ENCODE data around the gene ADIRF. TPM values are rescaled to one million over a fixed set of nuclear protein-coding genes. Genes with fewer than 3 reads are reported as not detected.
"Not testable (repeated sequence)": the region's sequence is repeated elsewhere in the genome, so short reads cannot be mapped to it uniquely, and the experiment has no call there.

Gene ADIRF
- total RNA-seq, 1 donor from 2014 or later: 36.5 TPM

DNA sequence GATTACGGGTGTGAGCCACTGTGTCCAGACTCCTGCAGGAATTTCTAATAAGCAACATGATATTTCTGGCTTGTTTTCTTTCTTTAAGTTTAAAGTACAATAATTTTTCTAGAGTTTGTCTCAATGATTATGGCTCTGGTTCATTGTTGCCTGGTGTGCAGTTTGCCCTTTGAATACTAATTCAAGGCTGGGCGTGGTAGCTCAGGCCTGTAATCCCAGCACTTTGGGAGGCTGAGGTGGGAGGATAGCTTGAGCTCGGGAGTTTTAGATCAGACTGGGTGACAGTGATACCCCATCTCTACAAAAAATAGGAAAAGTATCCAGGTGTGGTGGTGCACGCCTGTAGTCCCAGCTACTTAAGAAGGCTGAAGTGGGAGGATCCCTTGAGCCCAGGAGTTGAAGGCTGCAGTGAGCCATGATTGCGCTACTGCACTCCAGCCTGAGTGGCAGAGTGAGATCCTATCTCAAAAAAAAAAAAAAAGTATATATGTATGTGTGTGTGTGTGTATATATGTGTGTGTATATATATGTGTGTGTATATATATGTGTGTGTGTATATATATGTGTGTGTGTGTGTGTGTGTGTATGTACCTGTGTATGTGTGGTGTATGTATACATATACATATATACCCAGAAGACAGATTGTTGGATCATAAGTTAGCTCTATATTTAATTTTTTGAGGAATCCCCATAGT, 8.2 kb downstream of the ADIRF start:
- DNase-seq (ENCODE audit: low read depth, low spot score): no peak

DNA sequence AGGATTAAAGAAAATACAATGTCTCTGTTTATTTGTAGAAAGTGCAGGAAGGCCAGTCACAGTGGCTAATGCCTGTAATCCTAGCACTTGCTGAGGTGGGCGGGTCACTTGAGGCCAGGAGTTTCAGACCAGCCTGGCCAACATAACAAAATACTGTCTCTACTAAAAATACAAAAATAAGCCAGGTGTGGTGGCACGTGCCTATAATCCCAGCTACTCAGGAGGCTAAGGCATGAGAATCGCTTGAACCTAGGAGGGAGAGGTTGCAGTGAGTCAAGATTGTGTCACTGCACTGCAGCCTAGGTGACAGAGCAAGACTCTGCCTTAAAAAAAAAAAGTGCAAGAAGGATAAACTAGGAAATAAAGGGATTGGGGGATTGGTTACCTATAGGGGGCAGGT, 10.2 kb downstream of the ADIRF start:
- DNase-seq (ENCODE audit: low read depth, low spot score): not testable (repeated sequence)

DNA sequence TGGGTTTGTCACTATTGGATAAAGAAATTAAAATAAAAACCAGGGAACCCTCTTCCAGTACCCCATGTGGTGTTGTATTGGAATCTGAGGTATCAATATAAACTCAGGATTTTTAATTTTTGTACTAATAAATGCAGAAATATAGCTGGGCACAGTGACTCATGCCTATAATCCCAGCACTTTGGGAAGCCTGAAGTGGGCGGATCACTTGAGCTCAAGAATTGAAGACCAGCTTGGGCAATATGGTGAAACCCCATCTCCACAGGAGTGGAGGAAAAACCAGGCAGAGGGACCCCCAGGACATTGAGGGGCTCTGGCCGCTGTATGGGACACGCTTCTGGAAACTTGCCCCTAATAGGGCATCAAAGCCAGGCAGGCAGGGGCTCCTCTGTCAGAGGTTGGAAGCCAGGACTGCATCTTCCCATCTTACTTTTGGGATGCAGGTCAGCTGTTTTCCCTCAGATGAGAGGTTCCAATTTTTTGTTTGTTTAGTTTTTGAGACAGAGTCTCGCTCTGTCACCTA, 11.1 kb downstream of the ADIRF start:
- no peak for DNase-seq (ENCODE audit: low read depth, low spot score)

DNA sequence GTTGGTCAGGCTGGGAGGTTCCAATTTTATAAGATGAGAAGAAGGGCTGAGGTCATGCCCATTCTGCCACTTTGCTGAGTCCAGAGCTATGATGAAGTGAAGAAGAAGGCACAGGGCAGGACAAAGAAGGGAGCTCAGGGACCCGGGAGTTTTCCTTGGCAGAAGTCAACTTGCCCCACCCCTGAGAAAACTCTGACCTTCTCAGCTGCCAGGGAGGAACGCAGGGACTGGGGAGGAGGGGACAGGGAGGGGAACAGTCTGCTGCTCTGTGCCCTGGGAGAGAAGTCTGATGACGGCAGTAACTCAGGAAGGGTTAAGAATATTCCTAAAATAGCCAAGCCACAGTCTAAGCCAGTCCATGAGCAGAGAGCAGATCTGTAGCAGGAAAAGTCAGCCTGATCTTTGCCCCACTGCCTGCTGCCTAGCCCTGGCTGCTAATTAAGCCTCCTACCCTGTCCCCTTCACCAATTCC, 11.7 kb downstream of the ADIRF start:
- no peak for DNase-seq (ENCODE audit: low read depth, low spot score)

DNA sequence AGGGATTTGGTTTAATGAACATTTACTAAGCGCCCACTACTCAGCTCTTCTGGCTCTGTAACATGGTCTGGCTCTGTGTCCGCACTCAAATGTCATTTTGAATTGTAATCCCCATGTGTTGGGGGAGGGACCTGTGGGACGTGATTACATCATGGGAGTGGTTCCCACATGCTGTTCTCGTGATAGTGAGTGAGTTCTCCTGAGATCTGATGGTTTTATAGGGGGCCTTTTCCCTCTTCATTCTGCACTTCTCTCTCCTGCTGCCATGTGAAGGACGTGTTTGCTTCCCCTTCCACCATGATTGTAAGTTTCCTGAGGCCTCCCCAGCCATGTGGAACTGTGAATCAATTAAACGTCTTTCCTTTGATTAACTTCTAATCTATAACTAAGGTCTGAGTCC, 12.7 kb downstream of the ADIRF start:
- not testable (repeated sequence) for DNase-seq (ENCODE audit: low read depth, low spot score)

DNA sequence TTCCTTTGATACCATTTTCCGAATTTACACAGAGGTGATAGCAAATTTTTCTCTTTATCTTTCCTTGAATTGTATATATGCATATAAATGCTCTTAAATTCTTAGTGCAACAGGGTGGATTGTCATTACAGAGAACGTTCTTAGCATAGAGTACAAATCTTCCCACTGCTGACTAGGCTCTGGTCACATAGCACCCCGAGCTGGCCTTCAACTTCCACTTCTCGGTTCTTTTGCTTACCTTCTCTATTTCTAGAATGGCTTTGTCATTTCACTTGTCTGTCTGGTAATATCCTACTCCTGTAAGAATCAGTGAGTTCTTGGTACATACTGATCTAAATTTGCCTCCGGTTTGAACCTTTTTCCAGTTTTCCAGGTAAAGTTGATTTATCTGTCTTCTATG, 13.4 kb downstream of the ADIRF start:
- DNase-seq (ENCODE audit: low read depth, low spot score): no peak

DNA sequence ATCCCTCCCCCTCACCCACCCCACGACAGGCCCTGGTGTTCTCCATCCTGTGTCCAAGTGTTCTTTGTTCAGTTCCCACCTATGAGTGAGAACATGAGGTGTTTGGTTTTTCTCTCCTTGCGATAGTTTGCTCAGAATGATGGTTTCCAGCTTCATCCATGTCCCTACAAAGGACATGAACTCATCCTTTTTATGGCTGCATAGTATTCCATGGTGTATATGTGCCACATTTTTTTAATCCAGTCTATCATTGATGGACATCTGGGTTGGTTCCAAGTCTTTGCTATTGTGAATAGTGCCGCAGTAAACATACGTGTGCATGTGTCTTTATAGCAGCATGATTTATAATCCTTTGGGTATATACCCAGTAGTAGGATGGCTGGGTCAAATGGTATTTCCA, 16.2 kb downstream of the ADIRF start:
- DNase-seq (ENCODE audit: low read depth, low spot score): not testable (repeated sequence)

DNA sequence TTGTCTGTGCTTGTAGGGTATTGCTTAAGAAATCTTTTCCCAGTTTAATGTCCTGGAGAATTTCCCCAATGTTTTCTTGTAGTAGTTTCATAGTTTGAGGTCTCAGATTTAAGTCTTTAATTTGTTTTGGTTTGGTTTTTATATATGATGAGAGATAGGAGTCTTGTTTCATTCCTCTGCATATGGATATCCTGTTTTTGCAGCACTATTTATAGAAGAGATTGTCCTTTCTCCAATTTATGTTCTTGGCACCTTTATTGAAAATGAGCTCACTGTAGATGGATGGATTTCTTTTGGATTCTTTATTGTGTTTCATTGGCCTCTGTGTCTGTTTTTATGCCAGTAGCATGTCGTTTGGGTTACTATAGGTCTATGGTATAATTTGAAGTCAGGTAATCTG, 20.2 kb downstream of the ADIRF start:
- no peak for DNase-seq (ENCODE audit: low read depth, low spot score)

DNA sequence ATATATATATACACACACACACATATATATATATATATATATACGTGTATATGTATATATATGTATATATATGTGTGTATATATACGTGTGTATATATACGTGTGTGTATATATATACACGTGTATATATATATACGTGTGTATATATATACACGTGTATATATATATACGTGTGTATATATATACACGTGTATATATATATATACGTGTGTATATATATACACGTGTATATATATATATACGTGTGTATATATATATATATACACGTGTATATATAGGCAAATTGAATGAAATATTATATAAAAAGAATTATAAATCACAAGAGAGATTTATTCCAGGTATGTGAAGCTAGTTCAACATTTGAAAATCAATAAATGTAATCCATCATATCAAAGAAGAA, 23.1 kb downstream of the ADIRF start:
- not testable (repeated sequence) for DNase-seq (ENCODE audit: low read depth, low spot score)

DNA sequence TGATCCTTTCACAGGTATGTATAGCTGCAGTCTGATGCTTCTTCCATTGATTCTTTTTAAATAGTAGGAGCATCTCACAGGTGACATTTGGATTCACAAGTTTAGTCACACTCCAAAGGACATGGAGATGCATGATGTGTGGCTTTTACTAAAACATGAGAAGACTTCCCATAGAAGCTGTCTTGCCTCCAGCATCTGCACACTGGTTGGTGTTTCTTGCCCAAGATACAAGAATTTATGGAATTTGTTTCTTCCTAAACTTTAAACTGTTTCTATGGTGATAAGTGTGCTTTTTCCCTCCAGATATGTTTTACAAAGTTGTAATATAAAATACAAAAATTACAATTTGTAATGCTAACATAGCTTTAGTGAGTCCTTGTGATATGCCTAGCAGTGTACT, 24.2 kb downstream of the ADIRF start:
- no peak for DNase-seq (ENCODE audit: low read depth, low spot score)

DNA sequence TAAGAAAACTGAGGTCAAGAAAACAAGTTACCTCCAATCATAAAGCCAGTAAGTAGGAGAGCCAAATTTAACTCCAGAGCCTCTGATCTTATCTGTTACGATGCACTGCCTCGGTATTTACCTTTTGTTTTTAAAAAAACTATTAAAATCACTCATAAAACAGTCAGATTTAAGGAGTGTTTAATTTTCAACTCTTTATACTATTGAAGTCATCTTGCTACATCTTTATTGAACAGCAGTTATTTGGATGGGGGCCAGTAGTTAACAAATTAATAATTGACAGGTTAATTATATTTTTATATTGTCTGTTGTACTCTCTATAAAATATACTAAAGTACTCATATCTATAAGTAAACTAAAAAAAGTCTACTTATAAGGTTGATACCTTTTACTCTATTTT, 24.6 kb downstream of the ADIRF start:
- DNase-seq (ENCODE audit: low read depth, low spot score): no peak

DNA sequence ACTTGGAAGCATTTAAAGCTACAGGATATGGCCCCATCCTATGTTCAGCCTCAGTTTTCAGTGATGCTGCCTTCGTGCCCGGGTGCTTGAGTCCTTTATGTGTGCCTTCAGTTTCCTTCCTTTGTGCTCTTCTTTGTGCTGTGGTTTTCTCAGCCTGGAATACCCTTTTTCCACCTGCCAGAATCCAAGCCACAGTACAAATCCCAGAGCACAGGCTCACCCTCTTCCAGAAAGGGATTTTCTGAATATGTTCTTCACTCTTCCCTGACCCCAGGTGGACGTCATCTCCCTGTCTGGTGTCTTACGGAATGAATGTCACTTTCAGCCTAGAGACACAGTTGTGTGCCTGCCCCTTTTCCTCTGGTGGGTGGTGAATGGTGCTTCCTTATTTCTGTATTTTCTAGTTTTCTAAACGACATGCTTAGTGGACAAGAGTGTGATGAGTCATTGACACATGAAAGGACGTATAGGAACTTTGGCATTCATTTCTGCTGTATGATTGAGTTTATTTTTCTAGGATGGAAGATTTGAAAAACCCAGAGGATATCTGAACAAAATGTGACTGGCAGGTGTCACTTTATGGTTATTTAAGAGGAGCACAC, 31.6 kb downstream of the ADIRF start:
- DNase-seq (ENCODE audit: low read depth, low spot score): not testable (repeated sequence)

DNA sequence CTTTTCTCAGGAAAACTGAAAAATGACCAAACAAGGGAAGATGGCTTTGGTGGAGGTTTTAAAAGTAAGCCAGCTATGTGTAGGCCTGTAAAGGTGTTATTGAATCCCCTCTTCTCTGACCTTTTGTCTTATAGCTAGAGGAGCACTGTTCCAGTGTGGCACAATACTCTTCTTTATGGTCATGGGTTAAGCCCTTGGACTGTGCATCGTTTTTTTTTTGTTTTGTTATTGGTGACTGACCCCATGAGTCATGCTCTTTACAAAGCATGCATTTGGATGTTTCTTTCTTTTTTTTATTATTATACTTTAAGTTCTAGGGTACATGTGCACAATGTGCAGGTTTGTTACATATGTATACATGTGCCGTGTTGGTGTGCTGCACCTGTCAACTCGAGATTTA, 32.2 kb downstream of the ADIRF start:
- DNase-seq (ENCODE audit: low read depth, low spot score): no peak

DNA sequence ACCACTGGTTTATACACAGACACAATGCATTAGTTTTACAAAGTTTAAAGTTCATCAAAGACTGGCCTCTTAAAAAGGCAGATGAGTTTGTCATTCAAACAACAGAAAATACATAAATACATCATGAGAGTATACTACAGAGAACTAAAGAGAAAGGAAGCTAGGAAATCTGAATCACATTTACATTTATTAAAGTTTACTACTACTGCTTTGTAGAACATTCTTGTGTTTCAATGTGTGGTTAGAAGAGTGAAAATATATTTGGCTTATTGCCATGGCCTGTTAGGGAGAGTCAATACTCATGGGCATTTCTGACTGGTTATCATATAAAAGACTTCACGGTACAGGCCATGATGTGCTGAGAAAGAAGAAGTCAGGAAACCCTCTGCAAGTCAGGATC, 38.8 kb downstream of the ADIRF start:
- not testable (repeated sequence) for DNase-seq (ENCODE audit: low read depth, low spot score)

DNA sequence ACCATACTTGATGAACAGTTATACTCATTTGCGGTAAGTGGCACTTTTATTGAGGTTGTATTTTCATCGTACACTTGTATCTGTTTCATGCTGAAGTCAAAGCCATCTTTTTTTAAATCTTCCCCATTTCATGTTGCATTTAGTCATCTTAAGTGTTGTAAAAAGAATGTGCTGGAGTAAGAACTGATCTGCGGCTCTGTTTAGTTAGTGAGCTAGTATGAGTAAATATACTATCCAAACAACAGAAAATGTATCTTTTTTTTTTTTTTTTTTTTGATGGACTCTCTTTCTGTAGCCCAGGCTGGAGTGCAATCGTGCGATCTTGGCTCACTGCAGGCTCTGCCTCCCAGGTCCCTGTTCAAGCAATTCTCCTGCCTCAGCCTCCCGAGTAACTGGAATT, 39.4 kb downstream of the ADIRF start:
- DNase-seq (ENCODE audit: low read depth, low spot score): not testable (repeated sequence)

DNA sequence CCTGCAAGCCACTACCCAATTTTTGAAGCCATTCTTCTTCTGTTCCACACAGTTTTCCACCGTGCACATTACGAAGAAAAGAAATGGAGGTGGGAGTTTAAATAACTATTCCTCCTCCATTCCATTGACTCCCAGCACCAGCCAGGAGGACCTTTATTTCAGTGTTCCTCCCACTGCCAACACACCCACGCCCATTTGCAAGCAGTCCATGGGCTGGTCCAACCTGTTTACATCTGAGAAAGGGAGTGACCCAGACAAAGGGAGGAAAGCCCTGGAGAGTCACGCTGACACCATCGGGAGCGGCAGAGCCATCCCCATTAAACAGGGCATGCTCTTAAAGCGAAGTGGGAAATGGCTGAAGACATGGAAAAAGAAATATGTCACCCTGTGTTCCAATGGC, 40.0 kb downstream of the ADIRF start:
- DNase-seq (ENCODE audit: low read depth, low spot score): not testable (repeated sequence)

DNA sequence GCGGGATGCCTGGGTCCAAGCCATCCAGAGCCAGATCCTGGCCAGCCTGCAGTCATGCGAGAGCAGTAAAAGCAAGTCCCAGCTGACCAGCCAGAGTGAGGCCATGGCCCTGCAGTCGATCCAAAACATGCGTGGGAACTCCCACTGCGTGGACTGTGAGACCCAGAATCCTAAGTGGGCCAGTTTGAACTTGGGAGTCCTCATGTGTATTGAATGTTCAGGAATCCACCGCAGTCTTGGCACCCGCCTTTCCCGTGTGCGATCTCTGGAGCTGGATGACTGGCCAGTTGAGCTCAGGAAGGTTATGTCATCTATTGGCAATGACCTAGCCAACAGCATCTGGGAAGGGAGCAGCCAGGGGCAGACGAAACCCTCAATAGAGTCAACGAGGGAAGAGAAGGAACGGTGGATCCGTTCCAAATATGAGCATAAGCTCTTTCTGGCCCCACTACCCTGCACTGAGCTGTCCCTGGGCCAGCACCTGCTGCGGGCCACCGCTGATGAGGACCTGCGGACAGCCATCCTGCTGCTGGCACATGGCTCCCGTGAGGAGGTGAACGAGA, 40.9 kb downstream of the ADIRF start:
- not testable (repeated sequence) for DNase-seq (ENCODE audit: low read depth, low spot score)

DNA sequence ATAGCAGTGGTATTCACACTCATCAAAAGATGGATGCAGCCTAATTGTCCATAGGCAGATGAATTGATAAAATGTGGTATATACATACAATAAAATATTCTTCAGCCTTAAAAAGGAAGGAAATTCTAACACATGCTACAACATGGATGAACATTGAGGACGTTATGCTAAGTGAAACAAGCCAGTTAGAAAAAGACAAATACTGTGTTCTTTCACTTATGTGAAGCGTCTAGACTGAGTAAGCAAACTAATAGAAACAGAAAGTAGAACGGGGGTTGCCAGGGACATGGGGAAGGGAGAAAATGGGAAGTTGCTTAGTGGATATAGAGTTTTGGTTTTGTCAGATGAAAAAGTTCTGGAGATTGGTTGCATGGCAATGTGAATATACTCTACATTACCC, 45.2 kb downstream of the ADIRF start:
- DNase-seq (ENCODE audit: low read depth, low spot score): not testable (repeated sequence)

DNA sequence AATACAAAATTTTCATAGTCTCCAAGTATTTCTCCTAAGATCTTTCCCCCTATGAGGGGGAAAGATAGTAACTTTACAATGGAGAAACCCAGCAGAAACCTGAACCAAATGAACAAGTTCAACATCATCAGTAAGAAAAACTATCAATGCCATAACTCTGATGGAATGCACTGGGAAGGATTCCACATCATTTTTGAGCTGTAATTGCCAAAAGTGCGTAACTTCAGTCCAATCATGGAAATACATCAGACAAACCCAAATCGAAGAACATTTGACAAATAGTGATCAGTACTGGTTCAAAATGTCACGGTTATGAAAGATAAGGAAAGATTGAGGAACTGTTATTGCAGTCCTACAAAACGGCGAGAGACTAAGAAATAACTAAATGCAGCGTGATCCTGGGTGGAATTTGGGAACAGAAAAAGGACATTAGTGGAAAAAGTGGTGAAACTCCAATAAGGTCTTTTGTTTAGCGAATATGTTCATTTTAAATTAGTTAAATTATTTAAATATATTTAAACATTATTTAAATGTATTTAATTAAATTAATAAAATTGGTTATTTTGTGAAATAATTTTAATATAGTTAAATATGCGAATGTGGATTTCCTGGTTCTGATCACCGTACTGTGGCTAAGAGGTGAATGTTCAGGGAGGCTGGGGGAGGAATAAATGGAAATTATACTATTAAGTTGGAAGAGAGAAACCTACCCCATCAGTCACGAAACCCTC, 46.9 kb downstream of the ADIRF start:
- DNase-seq (ENCODE audit: low read depth, low spot score): not testable (repeated sequence)

DNA sequence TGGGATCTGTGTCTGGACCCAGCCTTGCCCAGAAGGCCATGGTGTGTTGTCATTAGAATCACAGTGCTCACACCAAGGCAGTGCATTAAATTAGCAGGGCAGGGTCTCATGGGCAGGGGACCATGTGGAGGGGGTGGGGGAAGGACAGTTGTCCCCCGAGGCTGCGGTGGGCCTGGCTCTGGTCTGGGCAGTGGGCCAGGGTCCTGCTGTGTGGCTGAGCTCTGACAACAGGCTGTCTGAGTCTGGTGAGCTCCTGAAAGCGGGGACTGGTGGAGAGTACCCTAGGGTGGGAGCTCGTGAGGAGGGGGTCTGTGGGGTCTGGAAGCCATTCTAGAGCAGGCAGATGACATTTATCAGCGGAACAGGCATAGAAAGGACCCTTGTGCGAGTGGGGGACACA, 49.8 kb downstream of the ADIRF start:
- DNase-seq (ENCODE audit: low read depth, low spot score): not testable (repeated sequence)

DNA sequence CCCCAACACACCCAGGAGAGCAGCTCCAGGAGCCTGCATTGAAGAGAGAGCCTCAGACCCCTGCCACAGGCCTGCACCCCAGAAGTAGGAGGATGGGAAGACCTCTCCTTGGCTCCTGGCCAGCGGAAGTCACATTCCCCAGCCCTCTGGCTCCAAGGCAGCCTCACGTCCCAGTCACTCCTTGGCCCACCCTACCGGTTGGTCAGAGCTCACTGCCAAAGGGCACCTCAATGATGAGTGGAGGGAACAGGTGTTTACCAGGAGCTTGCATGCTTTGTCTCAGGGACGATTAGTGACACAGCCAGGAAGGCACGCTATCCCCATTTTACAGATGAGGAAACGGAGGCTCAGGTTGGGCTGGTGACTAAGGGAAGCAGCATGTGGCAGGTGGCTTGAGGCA, 50.8 kb downstream of the ADIRF start:
- DNase-seq (ENCODE audit: low read depth, low spot score): not testable (repeated sequence)

DNA sequence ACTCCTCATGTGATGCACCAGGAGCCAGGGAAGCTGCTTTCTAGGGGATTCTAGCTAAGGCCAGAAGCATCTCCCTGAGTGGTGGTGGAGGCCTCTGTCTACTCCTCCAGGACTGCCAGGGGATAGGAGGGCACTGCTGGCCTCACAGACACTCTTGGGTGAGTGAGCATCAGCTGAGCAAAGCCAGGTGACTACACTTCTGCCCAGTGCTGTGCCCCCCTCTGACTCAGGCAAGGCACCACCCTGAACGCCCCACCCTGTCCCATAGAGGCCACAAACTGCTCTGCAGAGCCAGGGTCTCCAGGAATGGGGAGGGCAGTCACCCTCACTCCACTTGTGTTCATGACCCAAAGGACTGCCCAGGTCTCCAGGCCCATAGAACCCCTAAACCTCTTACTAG, 51.2 kb downstream of the ADIRF start:
- not testable (repeated sequence) for DNase-seq (ENCODE audit: low read depth, low spot score)

Measured in pulmonary artery endothelial cell (primary cell).